PFSK-1 (cell line): ENCODE data around the gene PRPH2.
A peak's percentile ranks its signal among the peaks of the same experiment; 100 is the strongest.

ENCODE experiments used
- REST ChIP-seq, 2 experiments: IDR thresholded peaks; 2 replicates each; pipeline versions ENCODE4 v1.6.1 to v1.8.0; 2011 to 2012; ENCODE audit warnings: low read depth in 2 of 2, low read length in 2 of 2, control low read depth in 1 of 2, inconsistent platforms in 1 of 2, mild to moderate bottlenecking in 1 of 2, moderate library complexity in 1 of 2; ENCODE audit not compliant: insufficient read depth in 1 of 2
- SIN3A ChIP-seq: IDR thresholded peaks from 2 replicates; pipeline ENCODE4 v1.6.1; 2012; ENCODE audit warnings: mild to moderate bottlenecking, low read length, moderate library complexity, borderline replicate concordance; ENCODE audit not compliant: insufficient read depth
- TAF1 ChIP-seq: IDR thresholded peaks from 2 replicates; pipeline ENCODE4 v1.6.1; 2012; ENCODE audit warnings: low read length, control low read depth, borderline replicate concordance; ENCODE audit not compliant: insufficient read depth

GRCh38 chr6:42692137-42692911 is 30.1 kb downstream of the PRPH2 start:
- TF ChIP-seq REST (IDR thresholded peaks at IDR 0.05; ENCODE audit: insufficient read depth in 1 of 2, low read depth in 2 of 2, low read length in 2 of 2) (no peak), TAF1 (no peak), SIN3A (peak; percentile 71; the same call in 1 of the 2 replicates)
